ENCODE results near the gene PLCL2. TPM values are rescaled to one million over a fixed set of nuclear protein-coding genes. Genes with fewer than 3 reads are reported as not detected.
A peak's percentile ranks its signal among the peaks of the same experiment; 100 is the strongest.

PLCL2 gene
- total RNA-seq, 1 donor from 2014 or later = 1.6 TPM

DNA sequence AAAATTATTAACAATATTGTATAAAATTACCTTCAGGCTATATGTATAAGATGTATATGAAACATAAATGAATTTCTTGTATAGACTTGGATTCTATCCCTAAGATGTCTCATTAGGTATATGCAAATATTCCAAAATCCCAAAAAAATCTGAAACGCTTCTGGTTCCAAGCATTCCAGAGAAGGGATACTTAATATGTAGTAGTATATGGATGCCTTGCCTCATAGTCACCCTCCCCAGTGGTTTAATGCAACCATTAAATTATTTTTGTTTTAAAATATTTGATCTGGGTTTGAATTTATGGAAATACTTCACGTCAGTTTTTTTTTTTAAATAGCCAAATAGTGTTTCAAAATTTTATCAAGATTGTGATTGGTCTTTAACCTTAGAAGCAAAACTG is 27.2 kb downstream of the PLCL2 start:
- DNase-seq (ENCODE audit: low read depth) (no peak), FAIRE-seq (no peak)
- Histone ChIP-seq H3K27me3 (ENCODE audit: control insufficient read depth, insufficient read depth, low read length) (no peaks in the 10 kb centered on the region), H3K4me3 (ENCODE audit: low read depth, low read length) (no peak overlapping the region), H3K36me3 (ENCODE audit: control insufficient read depth, insufficient read depth, low read length) (no peaks in the 10 kb centered on the region)
- TF ChIP-seq, protein P1, sequence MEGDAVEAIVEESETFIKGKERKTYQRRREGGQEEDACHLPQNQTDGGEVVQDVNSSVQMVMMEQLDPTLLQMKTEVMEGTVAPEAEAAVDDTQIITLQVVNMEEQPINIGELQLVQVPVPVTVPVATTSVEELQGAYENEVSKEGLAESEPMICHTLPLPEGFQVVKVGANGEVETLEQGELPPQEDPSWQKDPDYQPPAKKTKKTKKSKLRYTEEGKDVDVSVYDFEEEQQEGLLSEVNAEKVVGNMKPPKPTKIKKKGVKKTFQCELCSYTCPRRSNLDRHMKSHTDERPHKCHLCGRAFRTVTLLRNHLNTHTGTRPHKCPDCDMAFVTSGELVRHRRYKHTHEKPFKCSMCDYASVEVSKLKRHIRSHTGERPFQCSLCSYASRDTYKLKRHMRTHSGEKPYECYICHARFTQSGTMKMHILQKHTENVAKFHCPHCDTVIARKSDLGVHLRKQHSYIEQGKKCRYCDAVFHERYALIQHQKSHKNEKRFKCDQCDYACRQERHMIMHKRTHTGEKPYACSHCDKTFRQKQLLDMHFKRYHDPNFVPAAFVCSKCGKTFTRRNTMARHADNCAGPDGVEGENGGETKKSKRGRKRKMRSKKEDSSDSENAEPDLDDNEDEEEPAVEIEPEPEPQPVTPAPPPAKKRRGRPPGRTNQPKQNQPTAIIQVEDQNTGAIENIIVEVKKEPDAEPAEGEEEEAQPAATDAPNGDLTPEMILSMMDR (IDR thresholded peaks at IDR 0.05; ENCODE audit: insufficient read depth, low read length, severe bottlenecking) = no peak

GRCh38 chr3:16912400-16913263 is 27.9 kb downstream of the PLCL2 start:
- TF ChIP-seq, protein P1 (IDR thresholded peaks at IDR 0.05; ENCODE audit: insufficient read depth, low read length, severe bottlenecking) = no peak
- DNase-seq (ENCODE audit: low read depth) (no peak), FAIRE-seq (no peak)
- Histone ChIP-seq H3K36me3 (ENCODE audit: control insufficient read depth, insufficient read depth, low read length) (no peaks in the 10 kb centered on the region), H3K4me3 (ENCODE audit: low read depth, low read length) (no peak overlapping the region), H3K27me3 (ENCODE audit: control insufficient read depth, insufficient read depth, low read length) (no peaks in the 10 kb centered on the region)

DNA sequence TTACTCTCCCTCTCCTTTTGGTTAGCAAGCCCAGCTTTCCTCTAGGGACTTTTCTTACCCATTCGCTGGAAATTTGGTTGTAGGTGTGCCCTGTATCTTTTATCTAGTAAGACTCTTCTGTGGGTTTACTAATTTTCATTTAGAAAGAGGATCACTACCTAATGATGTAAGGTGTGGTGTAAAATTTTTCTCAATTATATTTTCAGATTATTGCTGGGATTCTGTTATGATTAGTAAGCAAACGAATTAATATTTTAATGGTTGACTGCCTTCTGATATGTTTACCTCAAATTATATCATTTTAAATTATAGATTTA is 28.5 kb downstream of the PLCL2 start:
- TF ChIP-seq, protein P1 (IDR thresholded peaks at IDR 0.05; ENCODE audit: insufficient read depth, low read length, severe bottlenecking) = no peak
- Histone ChIP-seq H3K27me3 (ENCODE audit: control insufficient read depth, insufficient read depth, low read length) (no peaks in the 10 kb centered on the region), H3K4me3 (ENCODE audit: low read depth, low read length) (no peak overlapping the region), H3K36me3 (ENCODE audit: control insufficient read depth, insufficient read depth, low read length) (no peaks in the 10 kb centered on the region)
- DNase-seq (ENCODE audit: low read depth) (no peak), FAIRE-seq (no peak)

- no peak for FAIRE-seq
- H3K36me3 ChIP-seq (ENCODE audit: control insufficient read depth, insufficient read depth, low read length) = no peaks in the 10 kb centered on the region
- DNase-seq (ENCODE audit: low read depth) = no peak
- H3K27me3 ChIP-seq (ENCODE audit: control insufficient read depth, insufficient read depth, low read length) = no peaks in the 10 kb centered on the region
- TF ChIP-seq, protein P1 (IDR thresholded peaks at IDR 0.05; ENCODE audit: insufficient read depth, low read length, severe bottlenecking) = no peak
- no peak overlapping the region for H3K4me3 ChIP-seq (ENCODE audit: low read depth, low read length)
Measured at GRCh38 chr3:16916840-16917239, 32.1 kb downstream of the PLCL2 start.

DNA sequence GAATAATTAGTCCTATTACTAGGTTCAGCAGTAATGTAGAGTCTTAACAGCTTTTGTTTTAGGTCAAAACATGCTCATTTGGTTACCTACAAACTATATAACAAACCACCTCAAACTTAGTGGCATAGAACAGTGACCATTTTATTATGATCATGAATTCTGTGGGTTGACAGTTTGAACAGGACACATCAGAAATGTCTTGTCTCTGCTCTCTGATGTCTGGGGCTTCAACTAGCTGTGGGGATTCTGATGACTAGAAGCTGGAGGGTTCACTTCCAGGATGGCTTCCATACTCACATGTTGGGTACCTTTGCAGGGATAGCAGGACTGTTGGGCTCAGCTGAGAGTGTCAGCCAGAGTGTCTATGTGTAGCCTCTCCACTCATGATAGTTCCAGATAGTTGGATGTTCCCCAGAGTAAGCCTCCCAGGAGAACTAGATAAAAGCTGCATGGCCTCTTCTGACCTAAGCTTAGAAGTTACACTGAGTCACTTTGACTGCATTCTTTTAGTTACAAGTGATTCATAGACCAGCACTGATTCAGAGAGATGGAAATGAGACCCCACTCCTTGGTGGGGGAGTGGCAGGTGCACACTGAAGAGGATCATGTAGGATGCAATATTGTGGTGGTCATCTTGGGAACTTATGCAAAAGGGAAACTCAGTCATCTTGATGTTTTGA is 32.6 kb downstream of the PLCL2 start:
- no peak for FAIRE-seq

More for the DNA sequence above, 32.6 kb downstream of the PLCL2 start:
- no peak overlapping the region for H3K4me3 ChIP-seq (ENCODE audit: low read depth, low read length)
- H3K27me3 ChIP-seq (ENCODE audit: control insufficient read depth, insufficient read depth, low read length) = no peaks in the 10 kb centered on the region
- H3K36me3 ChIP-seq (ENCODE audit: control insufficient read depth, insufficient read depth, low read length) = no peaks in the 10 kb centered on the region
- TF ChIP-seq, protein P1 (IDR thresholded peaks at IDR 0.05; ENCODE audit: insufficient read depth, low read length, severe bottlenecking) = no peak
- DNase-seq (ENCODE audit: low read depth) = peak; percentile 44

Measured in bronchial epithelial cell (primary cell).